Fibroblast of peridontal ligament (primary cell): ENCODE data around the gene CASK.
A peak's percentile ranks its signal among the peaks of the same experiment; 100 is the strongest.

ENCODE experiments used
- DNase-seq: peaks from one replicate; pipeline ENCODE4 v3.0.0-alpha.2; 2010; ENCODE audit errors: extremely low read depth

CASK gene

GRCh38 chrX:41471786-41472185 lies 451.6 kb downstream of the CASK start:
- DNase-seq, result no peak

- DNase-seq, result peak; percentile 43
Measured at GRCh38 chrX:41470706-41471105, 452.6 kb downstream of the CASK start.

GRCh38 chrX:41468647-41469323 lies 454.6 kb downstream of the CASK start:
- peak; percentile 66 for DNase-seq
